ENCODE measurements around the gene SNX20.

Gene SNX20

DNA sequence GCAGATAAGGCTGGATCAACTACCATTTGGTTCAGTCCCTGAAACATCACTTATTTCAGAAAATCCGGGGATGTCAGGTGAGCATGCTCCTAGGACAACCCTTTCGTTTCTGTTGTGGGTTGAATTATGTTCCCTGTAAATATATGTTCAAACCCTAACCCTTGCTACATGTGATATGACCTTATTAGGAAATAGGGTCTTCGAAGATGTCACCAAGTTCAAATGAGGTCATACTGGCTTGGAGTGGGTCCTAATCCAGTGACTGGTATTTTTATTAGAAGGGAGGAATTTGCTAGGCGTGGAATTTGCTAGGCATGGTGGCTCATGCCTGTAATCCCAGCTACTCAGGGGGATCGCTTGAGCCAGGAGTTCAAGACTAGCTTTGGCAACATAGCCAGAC lies 21.3 kb downstream of the SNX20 start:
- DNase-seq (ENCODE audit: low read depth) = no peak

DNA sequence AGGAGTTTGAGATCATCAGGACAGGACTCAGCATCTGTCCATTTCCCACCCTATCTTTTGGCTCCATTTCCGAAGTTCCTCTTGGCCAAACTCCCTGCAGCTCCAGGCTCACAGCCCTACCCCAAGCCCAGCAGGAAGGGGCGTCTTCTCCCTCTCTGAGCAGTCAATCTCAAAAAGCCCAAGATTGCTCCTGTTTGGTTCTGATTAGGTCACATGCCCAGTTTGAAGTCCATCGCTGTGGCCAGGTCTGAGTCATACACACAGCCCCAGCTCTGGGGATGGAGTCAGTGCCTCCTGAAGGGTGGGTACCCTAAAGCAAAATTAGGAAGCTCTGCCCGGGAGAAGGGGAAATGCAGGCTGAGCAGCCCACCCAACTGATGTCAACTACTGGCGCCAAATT lies 23.9 kb downstream of the SNX20 start:
- DNase-seq (ENCODE audit: low read depth) = peak; percentile 19

GRCh38 chr16:50655558-50656055 lies 25.5 kb downstream of the SNX20 start:
- DNase-seq (ENCODE audit: low read depth) = no peak

DNA sequence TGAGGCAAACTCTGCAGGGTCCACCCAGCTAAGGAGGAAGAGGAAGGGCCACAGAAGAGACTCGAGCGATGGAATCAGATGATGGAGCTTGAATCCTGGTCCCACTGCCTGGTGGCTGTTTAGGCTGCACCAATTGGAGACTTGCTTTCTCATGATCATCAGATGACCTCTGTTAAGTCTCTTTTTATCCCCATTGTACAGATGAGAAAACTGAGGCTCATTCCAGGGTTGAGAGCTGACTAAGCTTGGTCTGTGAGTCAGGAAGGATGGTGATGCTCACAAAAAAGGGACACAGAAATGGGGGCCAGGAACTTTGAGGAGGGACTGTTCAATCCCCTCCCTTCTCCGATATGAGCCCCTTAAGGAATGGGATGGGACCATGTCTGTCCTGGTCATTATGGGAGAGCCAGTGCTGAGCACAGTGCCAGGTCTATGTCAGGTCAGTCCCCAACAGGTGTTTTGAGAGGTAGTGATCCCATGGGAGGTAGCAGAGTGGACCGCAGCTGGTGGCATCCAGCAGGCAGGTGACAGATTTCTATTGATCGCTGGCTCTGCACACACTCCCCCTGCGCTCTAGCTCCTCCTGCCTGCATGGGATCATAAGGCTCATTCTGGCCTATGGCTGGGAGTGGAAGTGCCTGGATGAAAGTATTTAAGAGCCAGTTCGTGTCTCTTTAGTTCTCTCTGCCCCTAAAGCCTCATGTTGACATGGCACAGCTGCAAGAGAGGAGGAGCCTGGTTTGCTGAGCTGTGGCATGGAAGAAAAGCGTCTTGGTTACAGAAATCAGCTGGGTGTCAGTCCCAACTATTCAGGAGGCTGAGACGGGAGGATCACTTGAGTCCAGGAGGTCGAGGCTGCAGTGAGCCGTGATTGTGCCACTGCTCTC lies 27.2 kb downstream of the SNX20 start:
- DNase-seq (ENCODE audit: low read depth) = no peak

GRCh38 chr16:50652836-50653425 lies 28.2 kb downstream of the SNX20 start:
- no peak for DNase-seq (ENCODE audit: low read depth)

GRCh38 chr16:50651835-50652438 lies 29.2 kb downstream of the SNX20 start:
- DNase-seq (ENCODE audit: low read depth) = no peak

GRCh38 chr16:50646345-50646744 lies 34.8 kb downstream of the SNX20 start:
- DNase-seq (ENCODE audit: low read depth) = no peak

- no peak for DNase-seq (ENCODE audit: low read depth)
Observed at GRCh38 chr16:50645563-50646220, 35.4 kb downstream of the SNX20 start.

DNA sequence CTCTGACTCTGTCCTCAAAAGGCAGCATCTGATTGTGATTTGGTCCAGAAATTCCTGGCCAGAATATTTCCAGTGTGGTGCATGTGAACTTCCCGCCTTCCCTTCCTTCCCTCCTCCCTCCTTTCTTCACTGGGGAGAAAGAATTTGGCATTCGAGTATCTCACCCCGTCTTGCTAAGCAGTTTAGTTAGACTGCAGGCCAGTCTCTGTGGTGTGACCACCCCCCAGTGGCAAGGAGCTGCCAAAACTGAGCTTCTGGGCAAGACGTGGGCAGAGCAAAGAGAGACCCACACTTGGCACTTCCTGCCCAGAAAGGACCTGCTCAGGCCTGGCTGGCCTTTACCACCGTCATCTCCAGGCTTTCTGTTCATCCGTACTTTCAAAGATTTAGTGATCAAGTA lies 36.4 kb downstream of the SNX20 start:
- DNase-seq (ENCODE audit: low read depth) = peak; percentile 37

DNA sequence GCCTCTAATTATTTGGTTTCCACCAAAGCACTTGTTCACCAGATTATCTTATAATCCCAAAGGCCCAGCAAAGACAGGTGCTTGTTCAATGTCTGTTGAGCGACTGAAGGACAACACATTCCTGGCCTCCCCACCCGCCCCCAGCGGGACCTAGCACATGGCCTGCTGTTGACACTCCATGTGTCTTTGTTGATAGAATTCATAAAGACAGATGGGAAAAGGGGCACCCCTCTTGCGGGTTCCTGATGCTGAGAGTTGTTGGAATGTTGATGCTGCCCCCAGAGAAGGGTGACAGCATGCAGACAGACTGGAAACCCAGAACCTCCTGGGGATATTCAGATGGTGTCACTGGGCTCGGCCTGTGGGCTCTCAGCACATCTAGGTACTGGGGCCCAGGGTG lies 36.9 kb downstream of the SNX20 start:
- DNase-seq (ENCODE audit: low read depth) = no peak

GRCh38 chr16:50643192-50643591 lies 37.9 kb downstream of the SNX20 start:
- DNase-seq (ENCODE audit: low read depth) = no peak

- no peak for DNase-seq (ENCODE audit: low read depth)
Observed at GRCh38 chr16:50642349-50642748, 38.8 kb downstream of the SNX20 start.

- no peak for DNase-seq (ENCODE audit: low read depth)
Observed at GRCh38 chr16:50641818-50642187, 39.3 kb downstream of the SNX20 start.

DNA sequence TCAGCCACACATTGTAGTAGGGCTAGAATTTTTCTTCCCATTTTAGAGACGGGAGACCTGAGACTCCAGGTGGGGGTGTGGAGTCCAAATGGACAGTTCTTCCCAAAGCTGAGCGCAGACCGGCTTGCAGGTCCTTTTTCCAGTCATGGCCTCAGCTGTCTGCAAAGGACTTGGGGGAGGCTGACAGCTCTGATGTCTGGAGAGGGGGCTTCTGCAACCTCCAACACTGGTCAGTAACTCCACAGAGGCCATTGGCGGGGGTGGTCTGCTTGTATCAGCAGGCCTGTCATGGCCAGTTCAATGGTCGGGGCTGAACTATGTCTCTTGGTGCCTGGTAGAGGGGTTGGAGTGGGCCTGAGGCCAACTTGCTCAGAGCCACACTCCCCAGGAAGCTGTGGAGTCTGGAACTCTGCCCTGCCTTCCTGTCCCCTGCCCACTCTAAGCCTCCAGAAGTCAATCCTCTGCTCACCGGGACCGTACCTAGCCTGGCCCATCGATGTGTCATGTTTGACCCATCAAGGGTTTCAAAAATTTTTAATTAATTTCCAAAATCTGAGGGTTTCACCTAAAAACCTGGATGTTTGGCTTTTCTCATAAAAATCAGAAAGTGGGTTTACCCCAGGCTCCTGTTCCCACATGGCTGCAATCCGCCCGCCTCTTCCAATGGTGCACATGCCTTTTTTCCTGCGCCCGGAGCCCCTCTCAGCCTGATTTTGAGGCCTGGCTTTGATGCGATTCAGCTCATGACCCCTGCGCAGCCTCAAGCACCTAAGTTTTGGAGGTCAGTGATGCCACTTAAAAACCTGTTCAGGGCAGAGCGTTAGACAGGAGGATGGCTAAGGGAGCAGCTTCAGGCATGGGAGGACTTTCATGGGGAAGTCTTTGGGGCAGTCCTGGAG lies 39.9 kb downstream of the SNX20 start:
- DNase-seq (ENCODE audit: low read depth) = no peak

DNA sequence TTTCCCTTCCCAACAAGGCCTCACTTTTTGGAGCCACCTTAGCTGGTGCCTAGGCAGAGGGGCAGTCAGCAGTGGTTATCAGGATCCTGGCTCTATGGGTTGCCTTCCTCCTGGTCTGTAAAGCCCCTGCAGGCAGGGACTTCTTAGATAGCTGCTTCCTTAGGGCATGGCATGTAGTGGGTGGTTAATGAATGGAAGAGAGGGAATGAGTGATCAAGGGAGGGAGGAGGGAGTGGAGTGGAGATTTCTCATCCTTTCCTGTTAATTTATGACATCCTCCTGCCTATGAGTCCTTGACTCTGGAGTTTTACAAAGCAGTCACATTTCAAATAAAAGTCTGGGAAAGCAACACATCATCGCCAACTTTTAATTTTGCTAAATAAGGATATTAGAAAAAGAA lies 40.7 kb downstream of the SNX20 start:
- DNase-seq (ENCODE audit: low read depth) = peak; percentile 21

GRCh38 chr16:50638816-50639670 lies 42.1 kb downstream of the SNX20 start:
- no peak for DNase-seq (ENCODE audit: low read depth)

- no peak for DNase-seq (ENCODE audit: low read depth)
Observed at GRCh38 chr16:50637716-50638602, 43.2 kb downstream of the SNX20 start.

GRCh38 chr16:50636753-50637374 lies 44.2 kb downstream of the SNX20 start:
- DNase-seq (ENCODE audit: low read depth) = no peak

Measured in ELR (cell line).